Naive thymus-derived CD4-positive, alpha-beta T cell (primary cell): Measurements from ENCODE around the gene TLN1. TPM values are rescaled to one million over a fixed set of nuclear protein-coding genes. Genes with fewer than 3 reads are reported as not detected.

ENCODE experiments used
- ATAC-seq: fragments of 150-1000 bp; cut with Tn5 transposase; 2 replicates; pipeline ENCODE4 v1.10.0; 2021; ENCODE audit warnings: mild to moderate bottlenecking, moderate library complexity
- CTCF ChIA-PET: fragments of 350-600 bp; sonication (Branson Sonifier 250); formaldehyde crosslinking; loops from one replicate; lab custom pipeline; 2021; ENCODE audit warnings: antibody characterized with exemption; lab: Charles Lee
- POLR2A ChIA-PET: fragments of 350-600 bp; sonication (Branson Sonifier 250); formaldehyde crosslinking; loops from one replicate; lab custom pipeline; 2021; ENCODE audit warnings: antibody characterized with exemption, inconsistent platforms; lab: Charles Lee
- DNase-seq, 9 donors: peaks; one replicate each; pipeline versions ENCODE4 v3.0.0 to v3.0.0-alpha.2; 2020 to 2022; ENCODE audit warnings: mixed read lengths in 1 of 9
- H3K27ac ChIP-seq: one replicate; pipeline ENCODE4 v1.7.0; 2013; ENCODE audit warnings: mild to moderate bottlenecking, low read depth, low read length, moderate library complexity
- H3K27me3 ChIP-seq, 2 donors: one replicate each; pipeline ENCODE4 v1.7.0; 2013; ENCODE audit warnings: low read length in 2 of 2, mild to moderate bottlenecking in 2 of 2, moderate library complexity in 2 of 2; ENCODE audit not compliant: control insufficient read depth in 2 of 2, insufficient read depth in 2 of 2
- H3K36me3 ChIP-seq, 3 experiments: 1 replicate in 2 of 3; 2 replicates in 1 of 3; pipeline ENCODE4 v1.7.0; 2013; ENCODE audit warnings: low read length in 3 of 3, mild to moderate bottlenecking in 3 of 3, moderate library complexity in 1 of 3; ENCODE audit not compliant: insufficient read depth in 3 of 3, control insufficient read depth in 2 of 3
- H3K4me1 ChIP-seq, 2 donors: one replicate each; pipeline ENCODE4 v1.7.0; 2013; ENCODE audit warnings: low read length in 2 of 2, mild to moderate bottlenecking in 2 of 2, moderate library complexity in 1 of 2; ENCODE audit not compliant: control insufficient read depth in 2 of 2, insufficient read depth in 2 of 2
- H3K4me3 ChIP-seq: 2 replicates; pipeline ENCODE4 v1.7.0; 2013; ENCODE audit warnings: mild to moderate bottlenecking, low read length
- H3K9me3 ChIP-seq, 3 experiments: 1 replicate in 2 of 3; 2 replicates in 1 of 3; pipeline ENCODE4 v1.7.0; 2013; ENCODE audit warnings: low read length in 3 of 3; ENCODE audit not compliant: control insufficient read depth in 2 of 3
- H3K27ac Mint-ChIP-seq, 9 donors: one replicate each; pipeline ENCODE4 v1.8.0; 2020 to 2022; ENCODE audit warnings: mixed read lengths in 9 of 9, mild to moderate bottlenecking in 8 of 9, moderate library complexity in 5 of 9, inconsistent platforms in 2 of 9
- H3K27me3 Mint-ChIP-seq, 5 donors: one replicate each; pipeline ENCODE4 v1.8.0; 2021 to 2022; ENCODE audit warnings: mixed read lengths in 5 of 5, mild to moderate bottlenecking in 1 of 5
- H3K36me3 Mint-ChIP-seq, 5 donors: one replicate each; pipeline ENCODE4 v1.8.0; 2020 to 2022; ENCODE audit warnings: mixed read lengths in 5 of 5, mild to moderate bottlenecking in 3 of 5, inconsistent platforms in 1 of 5
- H3K4me1 Mint-ChIP-seq, 7 donors: one replicate each; pipeline ENCODE4 v1.8.0; 2020 to 2022; ENCODE audit warnings: mixed read lengths in 7 of 7, mild to moderate bottlenecking in 3 of 7, inconsistent platforms in 1 of 7
- H3K4me3 Mint-ChIP-seq, 10 donors: one replicate each; pipeline ENCODE4 v1.8.0; 2020 to 2022; ENCODE audit warnings: mild to moderate bottlenecking in 10 of 10, mixed read lengths in 10 of 10, moderate library complexity in 6 of 10, inconsistent platforms in 2 of 10
- H3K9me3 Mint-ChIP-seq, 11 donors: one replicate each; pipeline ENCODE4 v1.8.0; 2020 to 2022; ENCODE audit warnings: mixed read lengths in 11 of 11, mild to moderate bottlenecking in 4 of 11, inconsistent platforms in 1 of 11, moderate library complexity in 1 of 11
- intact Hi-C, 2 donors: fragments of 100-400 bp; cut with micrococcal nuclease; formaldehyde crosslinking; loops; one replicate each; pipeline ENCODE4 v1.15.1; 2023
- polyA plus RNA-seq, 2 donors: library from polyadenylated mRNA; unstranded; fragments of 300-500 nt; fragmentation: Illumina TruSeq; gene quantifications; one replicate each; pipeline ENCODE4 v1.2.3, GENCODE V29; 2021
- total RNA-seq, 6 experiments: library from RNA in 5 of 6; stranded (reverse) in 5 of 6; gene quantifications; 1 replicate in 5 of 6; 2 replicates in 1 of 6; pipeline ENCODE4 v1.2.3 and lab custom pipeline; 2021 to 2026

TLN1 gene
- total and polyA plus RNA-seq, 7 experiments from 2014 or later: 33.8 to 369 (median 230) TPM

DNA sequence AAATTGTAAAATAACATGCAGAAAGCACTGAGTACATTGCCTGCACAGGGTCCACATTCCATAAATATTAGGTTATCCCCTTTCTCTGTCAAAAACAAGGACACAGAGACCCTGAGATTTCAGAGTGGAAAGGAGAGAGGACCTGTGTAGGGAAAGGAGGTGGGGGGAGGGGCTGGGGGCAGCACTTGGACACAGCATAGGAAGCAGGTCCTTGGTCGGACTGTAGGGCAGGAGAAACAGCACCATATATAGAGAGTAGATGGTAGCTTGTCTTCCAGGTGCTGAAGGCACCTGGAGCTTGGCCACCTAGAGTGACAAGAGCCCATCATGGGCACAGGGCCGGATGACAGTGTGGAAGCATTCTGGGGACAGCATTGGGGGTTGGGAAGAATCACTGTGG lies 44.7 kb downstream of the TLN1 start:
- Histone ChIP-seq H3K4me3 (no peak overlapping the region), H3K4me1 (peaks cover 0 to 5% of the 10 kb centered on the region in 2 donors), H3K36me3 (peaks cover 0 to 12% (median 0%) of the 10 kb centered on the region in 3 experiments), H3K27me3 (no peaks in the 10 kb centered on the region), H3K27ac (no peak overlapping the region), H3K9me3 (no peaks in the 10 kb centered on the region)
- no peaks in the 10 kb centered on the region for H3K27me3 Mint-ChIP-seq
- peaks cover 0 to 4% (median 0%) of the 10 kb centered on the region in 5 donors for H3K36me3 Mint-ChIP-seq
- ChIA-PET CTCF (interaction anchor here (0.6 to 5.4 kb wide), 6 partner anchors 9 to 200 kb away, joined by 3 to 29 read pairs (median 6); partner anchors contain the start of genes ARHGEF39, CCDC107 and RMRP), POLR2A (interaction anchor here (0.6 to 1.7 kb wide), 6 partner anchors 9 to 45 kb away, joined by 3 to 5 read pairs (median 3); partner anchors contain the start of genes CREB3 and TLN1)
- intact Hi-C loops: no loop called here
- no peak for DNase-seq
- H3K4me1 Mint-ChIP-seq: peaks cover 16 to 33% (median 25%) of the 10 kb centered on the region in 7 donors
- no peaks in the 10 kb centered on the region for H3K9me3 Mint-ChIP-seq
- peak overlapping the region in 2 of 10 donors; percentile 20 to 56 for H3K4me3 Mint-ChIP-seq
- H3K27ac Mint-ChIP-seq: peak overlapping the region in 6 of 9 donors; percentile 5 to 76 (median 47)
- no peak for ATAC-seq

DNA sequence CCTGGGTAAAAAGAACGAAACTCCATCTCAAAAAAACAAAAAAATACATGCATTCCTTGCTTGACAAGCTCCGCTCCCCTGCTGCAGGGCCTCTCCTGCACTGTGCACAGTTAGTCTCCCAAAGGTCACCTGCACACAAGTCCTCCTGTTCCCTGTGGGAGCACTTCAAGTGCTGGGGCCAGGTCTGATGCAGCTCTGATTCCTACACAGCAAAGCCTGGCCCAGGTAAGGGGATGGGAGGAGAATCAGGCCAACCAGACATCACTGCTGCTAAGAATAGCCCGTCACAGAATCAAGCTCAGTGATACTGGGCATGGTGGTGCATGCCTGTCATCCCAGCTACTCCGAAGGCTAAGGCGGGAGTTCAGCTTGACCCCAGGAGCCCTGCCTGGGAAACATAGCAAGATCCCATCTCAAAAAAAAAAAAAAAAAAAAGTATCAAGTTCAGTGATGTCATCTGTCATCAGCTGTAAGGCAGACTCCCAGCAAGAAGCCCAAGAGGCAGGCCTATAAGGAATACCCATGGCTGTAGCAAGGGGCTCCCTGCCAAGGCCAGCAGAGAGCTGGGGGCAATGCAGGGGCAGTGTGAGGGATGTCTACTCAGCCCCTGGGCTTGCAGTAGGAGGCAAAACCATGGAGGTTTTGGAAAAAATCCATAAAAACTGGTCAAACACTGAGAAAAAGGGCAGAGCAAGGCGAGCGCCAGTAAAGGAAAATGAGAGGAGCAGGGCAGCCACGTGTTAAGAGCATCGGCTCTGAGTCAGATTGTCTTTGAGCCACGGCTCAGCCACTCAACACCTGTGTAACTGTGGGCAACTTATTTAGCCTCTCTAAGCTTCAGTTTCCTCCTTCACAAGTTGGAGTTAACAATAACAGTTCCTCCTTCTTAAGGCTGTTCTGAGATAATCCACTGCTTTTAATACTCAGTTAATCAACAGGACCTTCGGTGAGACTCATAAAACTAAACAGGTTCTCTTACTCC lies 45.5 kb downstream of the TLN1 start:
- Mint-ChIP-seq H3K9me3 (no peaks in the 10 kb centered on the region), H3K36me3 (peaks cover 0 to 4% (median 0%) of the 10 kb centered on the region in 5 donors), H3K4me3 (no peak overlapping the region), H3K4me1 (peaks cover 10 to 29% (median 18%) of the 10 kb centered on the region in 7 donors), H3K27ac (peak overlapping the region in 3 of 9 donors; percentile 10 to 38 (median 29)), H3K27me3 (no peaks in the 10 kb centered on the region)
- H3K27ac ChIP-seq: no peak overlapping the region
- H3K27me3 ChIP-seq: no peaks in the 10 kb centered on the region
- POLR2A ChIA-PET: interaction anchor here (0.8 to 0.9 kb wide), 4 partner anchors 21 to 118 kb away, joined by 3 to 6 read pairs (median 3); no protein-coding TSS in a partner anchor
- peaks cover 0 to 12% (median 0%) of the 10 kb centered on the region in 3 experiments for H3K36me3 ChIP-seq
- no peak overlapping the region for H3K4me3 ChIP-seq
- CTCF ChIA-PET: interaction anchor here (0.6 to 1.5 kb wide), 4 partner anchors 10 to 199 kb away, joined by 4 to 8 read pairs (median 6); partner anchors contain the start of gene ARHGEF39
- H3K4me1 ChIP-seq: peaks cover 0 to 4% of the 10 kb centered on the region in 2 donors
- intact Hi-C loops: no loop called here
- no peak for DNase-seq
- H3K9me3 ChIP-seq: no peaks in the 10 kb centered on the region
- ATAC-seq: no peak

DNA sequence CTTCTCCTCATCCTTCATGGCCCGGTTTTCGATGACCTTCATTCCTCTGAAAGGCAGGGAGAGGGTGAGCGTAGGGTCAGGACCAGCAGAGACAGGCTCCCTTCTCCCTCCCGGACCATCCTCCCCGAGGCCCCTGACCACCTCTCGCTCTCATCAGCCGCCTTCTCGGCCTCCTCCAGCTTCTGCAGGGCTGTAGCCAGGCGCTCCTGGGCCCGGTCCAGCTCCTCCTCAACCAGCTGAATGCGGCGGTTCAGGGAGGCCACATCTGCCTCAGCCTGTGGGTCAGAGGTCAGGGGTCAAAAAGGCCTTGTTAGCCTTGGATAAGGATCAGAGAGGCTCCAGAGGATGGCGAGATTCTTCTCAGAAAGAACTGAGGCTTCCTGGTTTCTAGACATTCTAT lies 46.5 kb downstream of the TLN1 start:
- Histone ChIP-seq H3K4me1 (no peaks in the 10 kb centered on the region), H3K27ac (no peak overlapping the region), H3K4me3 (no peak overlapping the region), H3K27me3 (no peaks in the 10 kb centered on the region), H3K36me3 (peaks cover 0 to 12% (median 0%) of the 10 kb centered on the region in 3 experiments), H3K9me3 (no peaks in the 10 kb centered on the region)
- intact Hi-C loops: no loop called here
- H3K9me3 Mint-ChIP-seq: no peaks in the 10 kb centered on the region
- no peak overlapping the region for H3K4me3 Mint-ChIP-seq
- H3K4me1 Mint-ChIP-seq: peaks cover 5 to 21% (median 13%) of the 10 kb centered on the region in 7 donors
- peaks cover 0 to 4% (median 0%) of the 10 kb centered on the region in 5 donors for H3K36me3 Mint-ChIP-seq
- ATAC-seq (no peak), DNase-seq (no peak)
- H3K27ac Mint-ChIP-seq: no peak overlapping the region
- ChIA-PET POLR2A (no interaction called here), CTCF (no interaction called here)
- H3K27me3 Mint-ChIP-seq: peaks cover 0 to 2% (median 0%) of the 10 kb centered on the region in 5 donors

DNA sequence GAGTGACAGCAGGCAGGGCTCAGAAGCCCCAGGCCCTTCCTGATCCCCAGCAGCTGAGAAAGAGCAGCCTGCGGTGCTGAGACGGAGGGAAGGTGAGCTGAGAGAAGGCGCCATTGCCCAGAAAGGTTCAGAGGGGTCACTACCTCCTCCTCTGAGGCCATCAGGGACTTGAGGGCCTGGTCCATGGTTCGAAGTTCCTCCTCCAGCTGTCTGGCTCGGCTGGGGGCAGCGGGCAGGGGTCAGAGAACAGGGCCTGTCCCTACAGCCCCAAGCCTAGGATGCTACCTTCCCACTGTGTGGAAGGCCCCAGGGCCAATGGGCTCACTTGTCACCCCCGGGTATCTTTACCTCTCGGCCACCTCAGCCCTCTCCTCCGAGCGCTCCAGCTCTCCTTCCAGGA lies 47.1 kb downstream of the TLN1 start:
- Mint-ChIP-seq H3K27ac (no peak overlapping the region), H3K36me3 (peaks cover 0 to 4% (median 0%) of the 10 kb centered on the region in 5 donors), H3K9me3 (no peaks in the 10 kb centered on the region), H3K27me3 (peaks cover 0 to 2% (median 0%) of the 10 kb centered on the region in 5 donors), H3K4me1 (peaks cover 5 to 21% (median 13%) of the 10 kb centered on the region in 7 donors), H3K4me3 (no peak overlapping the region)
- POLR2A ChIA-PET: no interaction called here
- no peaks in the 10 kb centered on the region for H3K9me3 ChIP-seq
- intact Hi-C loops: no loop called here
- no peak overlapping the region for H3K4me3 ChIP-seq
- CTCF ChIA-PET: interaction anchor here (1.5 kb wide), 1 partner anchor 11 kb away, joined by 7 read pairs; no protein-coding TSS in a partner anchor
- H3K36me3 ChIP-seq: peaks cover 0 to 12% (median 0%) of the 10 kb centered on the region in 3 experiments
- no peak for ATAC-seq
- no peaks in the 10 kb centered on the region for H3K4me1 ChIP-seq
- DNase-seq: no peak
- H3K27ac ChIP-seq: no peak overlapping the region
- H3K27me3 ChIP-seq: no peaks in the 10 kb centered on the region

DNA sequence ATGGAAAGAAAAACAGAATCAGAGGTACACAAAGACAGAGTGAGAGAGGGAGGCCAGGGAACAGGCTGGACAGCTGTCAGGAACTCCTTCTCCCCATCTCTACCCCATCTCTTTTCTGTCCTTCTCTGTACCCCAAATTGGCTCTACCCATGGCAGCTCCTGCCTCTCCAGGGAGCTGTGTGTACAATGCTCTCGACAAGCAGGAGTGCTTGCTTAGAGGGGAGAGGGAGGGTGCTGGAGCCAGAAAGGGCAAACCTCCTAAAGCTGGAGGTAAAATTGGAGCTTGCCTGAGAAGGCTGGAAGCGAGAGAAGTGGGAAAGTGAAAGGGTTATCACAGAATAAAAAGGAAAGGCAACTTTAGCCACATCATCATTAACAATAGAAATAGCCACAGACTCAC lies 48.7 kb downstream of the TLN1 start:
- intact Hi-C loops: no loop called here
- ATAC-seq (no peak), DNase-seq (no peak)
- H3K27me3 ChIP-seq: no peaks in the 10 kb centered on the region
- H3K36me3 Mint-ChIP-seq: peaks cover 0 to 4% (median 0%) of the 10 kb centered on the region in 5 donors
- no peaks in the 10 kb centered on the region for H3K9me3 ChIP-seq
- peaks cover 0 to 12% (median 0%) of the 10 kb centered on the region in 3 experiments for H3K36me3 ChIP-seq
- H3K9me3 Mint-ChIP-seq: no peaks in the 10 kb centered on the region
- CTCF ChIA-PET: interaction anchor here (0.9 to 1.6 kb wide), 3 partner anchors 14 to 37 kb away, joined by 3 to 5 read pairs (median 3); no protein-coding TSS in a partner anchor
- H3K4me1 ChIP-seq: no peaks in the 10 kb centered on the region
- H3K27ac Mint-ChIP-seq: peak overlapping the region in 1 of 9 donors; percentile 78
- POLR2A ChIA-PET: interaction anchor here (0.7 kb wide), 1 partner anchor 64 kb away, joined by 3 read pairs; no protein-coding TSS in a partner anchor
- H3K4me3 Mint-ChIP-seq: no peak overlapping the region
- H3K27me3 Mint-ChIP-seq: peaks cover 0 to 4% (median 0%) of the 10 kb centered on the region in 5 donors
- H3K4me3 ChIP-seq: no peak overlapping the region
- no peak overlapping the region for H3K27ac ChIP-seq
- peaks cover 0 to 12% (median 4%) of the 10 kb centered on the region in 7 donors for H3K4me1 Mint-ChIP-seq
